ENCODE results near the gene CD52. TPM values are rescaled to one million over a fixed set of nuclear protein-coding genes. Genes with fewer than 3 reads are reported as not detected.

CD52 gene
- total and polyA plus RNA-seq, 2 donors (not counting 3 experiments of a cell fraction or from before 2014, with no cell fraction given) = not detected

DNA sequence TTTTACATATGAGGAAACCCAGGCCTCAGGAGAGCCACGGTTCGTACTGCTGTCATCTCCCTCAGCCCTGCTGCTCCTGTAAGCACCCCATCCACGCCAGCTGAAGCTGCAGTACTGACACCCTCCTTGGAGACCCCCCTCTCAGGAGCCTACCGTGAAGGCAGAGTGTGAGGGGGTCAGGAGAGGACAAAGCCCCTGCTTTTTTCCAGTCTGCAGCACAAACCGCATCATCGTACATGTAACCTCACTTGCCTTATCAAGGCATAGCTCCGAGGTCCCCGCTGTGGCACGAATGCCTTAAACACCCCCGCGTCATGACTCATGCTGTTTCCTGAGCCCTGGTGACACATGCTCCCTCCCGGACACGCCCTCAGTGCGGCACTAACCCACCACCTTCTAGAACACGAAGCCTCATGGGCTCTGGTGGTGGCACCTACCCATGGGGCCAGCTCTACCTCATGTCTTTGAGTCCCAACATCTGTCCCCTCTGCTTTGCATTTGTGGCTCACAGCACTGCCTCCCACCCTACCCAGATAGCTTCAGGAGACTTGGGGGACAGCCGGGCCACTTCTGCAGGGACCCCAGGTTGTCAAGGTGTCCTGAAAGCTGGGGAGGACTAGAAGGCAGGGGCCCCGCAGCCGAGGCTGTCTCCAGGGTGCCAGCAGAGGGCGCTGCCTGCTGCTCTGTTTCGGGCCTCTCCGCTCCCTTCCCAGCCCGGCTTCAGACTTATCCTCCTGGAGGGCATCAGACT, 33.0 kb upstream of the CD52 start:
- no peak overlapping the region for H2AFZ ChIP-seq (ENCODE audit: low read depth, low read length)
- peak overlapping the region; percentile 19 for H3K27ac ChIP-seq (ENCODE audit: insufficient read depth, low read depth, low read length)
- no peak overlapping the region for H3K4me2 ChIP-seq (ENCODE audit: insufficient read depth, low read length)
- no peaks in the 10 kb centered on the region for H3K9me3 ChIP-seq (replicated peaks; ENCODE audit: control insufficient read depth, insufficient read depth, low read length)
- peaks cover 26% of the 10 kb centered on the region for H3K4me1 ChIP-seq (ENCODE audit: control insufficient read depth, extremely low read depth, insufficient read depth, low read length)
- peaks cover 0 to 8% of the 10 kb centered on the region in 2 experiments for H3K36me3 ChIP-seq (ENCODE audit: control insufficient read depth in 2 of 2, extremely low read depth in 1 of 2, insufficient read depth in 2 of 2, low read length in 2 of 2)
- no peaks in the 10 kb centered on the region for H3K9me1 ChIP-seq (replicated peaks; ENCODE audit: control insufficient read depth, extremely low read depth, insufficient read depth, low read length)
- H3K4me3 ChIP-seq (replicated peaks in 1 of 3; ENCODE audit: insufficient read depth in 1 of 3, low read depth in 1 of 3, low read length in 3 of 3) = no peak overlapping the region
- H3K9ac ChIP-seq (replicated peaks; ENCODE audit: extremely low read depth, insufficient read depth, low read length) = no peak overlapping the region
- TF ChIP-seq POLR2AphosphoS5 (IDR thresholded peaks at IDR 0.05; ENCODE audit: insufficient read depth, low read depth, low read length) (peak; percentile 86), GATA2 (IDR thresholded peaks at IDR 0.05; ENCODE audit: insufficient read depth, insufficient read length, low read depth, low read length) (no peak), MYC (IDR thresholded peaks at IDR 0.05; ENCODE audit: low read depth, low read length) (peak; percentile 61), FOS (IDR thresholded peaks at IDR 0.05; ENCODE audit: borderline replicate concordance, insufficient read depth, low read length) (peak; percentile 96), POLR2A (IDR thresholded peaks at IDR 0.05; ENCODE audit: low read depth, low read length) (peak; percentile 46), JUN (IDR thresholded peaks at IDR 0.05; ENCODE audit: borderline replicate concordance, insufficient read depth, insufficient read length, low read depth) (peak; percentile 91), EZH2 (IDR thresholded peaks at IDR 0.05; ENCODE audit: borderline replicate concordance, low read depth, low read length, severe bottlenecking) (no peak)
- TF ChIP-seq, protein P1, sequence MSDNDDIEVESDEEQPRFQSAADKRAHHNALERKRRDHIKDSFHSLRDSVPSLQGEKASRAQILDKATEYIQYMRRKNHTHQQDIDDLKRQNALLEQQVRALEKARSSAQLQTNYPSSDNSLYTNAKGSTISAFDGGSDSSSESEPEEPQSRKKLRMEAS (IDR thresholded peaks at IDR 0.05; ENCODE audit: insufficient read depth, insufficient read length) = peak; percentile 85
- TF ChIP-seq, protein P2, sequence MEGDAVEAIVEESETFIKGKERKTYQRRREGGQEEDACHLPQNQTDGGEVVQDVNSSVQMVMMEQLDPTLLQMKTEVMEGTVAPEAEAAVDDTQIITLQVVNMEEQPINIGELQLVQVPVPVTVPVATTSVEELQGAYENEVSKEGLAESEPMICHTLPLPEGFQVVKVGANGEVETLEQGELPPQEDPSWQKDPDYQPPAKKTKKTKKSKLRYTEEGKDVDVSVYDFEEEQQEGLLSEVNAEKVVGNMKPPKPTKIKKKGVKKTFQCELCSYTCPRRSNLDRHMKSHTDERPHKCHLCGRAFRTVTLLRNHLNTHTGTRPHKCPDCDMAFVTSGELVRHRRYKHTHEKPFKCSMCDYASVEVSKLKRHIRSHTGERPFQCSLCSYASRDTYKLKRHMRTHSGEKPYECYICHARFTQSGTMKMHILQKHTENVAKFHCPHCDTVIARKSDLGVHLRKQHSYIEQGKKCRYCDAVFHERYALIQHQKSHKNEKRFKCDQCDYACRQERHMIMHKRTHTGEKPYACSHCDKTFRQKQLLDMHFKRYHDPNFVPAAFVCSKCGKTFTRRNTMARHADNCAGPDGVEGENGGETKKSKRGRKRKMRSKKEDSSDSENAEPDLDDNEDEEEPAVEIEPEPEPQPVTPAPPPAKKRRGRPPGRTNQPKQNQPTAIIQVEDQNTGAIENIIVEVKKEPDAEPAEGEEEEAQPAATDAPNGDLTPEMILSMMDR (IDR thresholded peaks at IDR 0.05; ENCODE audit: extremely low read depth in 1 of 2, insufficient read depth in 1 of 2, low read depth in 1 of 2, low read length in 2 of 2) = peak; percentile 55 to 93
- ChIA-PET CTCF (interaction anchor here (0.8 to 4.3 kb wide), 24 partner anchors 9 to 249 kb away, joined by 3 to 120 read pairs (median 5); partner anchors contain the start of genes CD52, CEP85, UBXN11 and ZNF593), POLR2A (no interaction called here)
- peak; percentile 83 for DNase-seq (ENCODE audit: low read depth, low spot score)
- intact Hi-C loops (cut with micrococcal nuclease) = loop anchor here (1.0 to 2.0 kb wide), 3 partner anchors 37 to 133 kb away; no protein-coding TSS in a partner anchor
- peaks cover 26% of the 10 kb centered on the region for H3K79me2 ChIP-seq (ENCODE audit: control insufficient read depth, insufficient read depth, low read length)
- BruUV-seq (replicated peaks) = no TSS peak
- H4K20me1 ChIP-seq (replicated peaks; ENCODE audit: control insufficient read depth, extremely low read depth, insufficient read depth, low read length) = no peaks in the 10 kb centered on the region
- dilution Hi-C loops (cut with MboI; ENCODE audit: extremely low pct_ligation_motif_present, low sequenced_read_pairs) = no loop called here
- peak; percentile 92 for FAIRE-seq
- no peaks in the 10 kb centered on the region for H3K27me3 ChIP-seq (ENCODE audit: control insufficient read depth in 2 of 2, insufficient read depth in 2 of 2, low read length in 2 of 2)
